Left colon (tissue), 2 donors: ENCODE data around the gene TMC5. TPM values are rescaled to one million over a fixed set of nuclear protein-coding genes. Genes with fewer than 3 reads are reported as not detected.
"Not testable (repeated sequence)": the region's sequence is repeated elsewhere in the genome, so short reads cannot be mapped to it uniquely, and the experiment has no call there.

ENCODE experiments used
- ATAC-seq: fragments of 200-7000 bp; cut with Tn5 transposase; one replicate; pipeline ENCODE4 v1.9.1; 2020; ENCODE audit warnings: mild to moderate bottlenecking, moderate library complexity
- DNase-seq, 2 donors: peaks; one replicate each; pipeline ENCODE4 v3.0.0-alpha.2; 2020
- intact Hi-C, 2 donors: fragments of 100-400 bp; cut with DNase I in 1 of 2; cut with micrococcal nuclease in 1 of 2; formaldehyde crosslinking; loops; one replicate each; pipeline versions ENCODE4 v1.11.2 to v1.14.0; 2022; cut with DNase I, micrococcal nuclease
- long read RNA-seq: library from polyadenylated mRNA; unstranded; transcript quantifications from one replicate; pipeline ENCODE4 v2.0.0, GENCODE V29; 2021
- total RNA-seq, 2 donors: library from RNA; stranded (reverse); fragmentation: NEBNext Ultra II Directional; extraction: Animal tissue kit (Norgen Biotek cat#: 25700); gene quantifications; one replicate each; pipeline ENCODE4 v1.2.1, GENCODE V29; 2021
- donor health status: DM: no; HTN: no; CAD: no.
- donor health status: DM: yes; HTN: yes; CAD: no.

TMC5 gene
- total RNA-seq, result 100 to 1,000 TPM in 1 of 2 donors, 10 to 100 TPM in 1; 91.2 to 225 TPM
- long read RNA-seq, full-length matches to known transcripts, result 17 of 141 reads
- long read RNA-seq, partial matches to known transcripts, result 97 of 141 reads
- long read RNA-seq, other reads (novel, unspliced or antisense), result 27 of 141 reads

DNA sequence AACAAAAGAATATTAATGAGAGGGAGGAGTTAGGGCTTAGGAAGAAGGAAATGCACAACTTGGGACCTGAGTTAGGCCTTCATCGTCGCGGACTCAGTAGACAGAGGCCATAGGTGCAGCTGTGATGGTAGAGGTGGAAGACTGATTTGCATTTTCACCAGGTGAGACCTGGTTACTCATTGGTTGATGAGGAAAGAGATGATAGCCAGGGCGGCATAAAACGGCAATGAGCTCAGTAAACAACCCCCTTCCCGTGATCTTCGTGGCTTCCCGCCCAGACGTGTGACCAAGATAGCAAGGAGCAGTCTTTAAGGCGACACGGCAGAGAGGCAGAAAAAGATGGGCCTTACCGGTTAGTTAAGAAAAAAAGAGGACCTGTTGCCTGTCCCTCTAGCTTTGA, at the start of gene TMC5:
Gene TMC5 (plus strand): TSS at position 244 of the 400 bp plus-strand sequence. CDS start 22,156 bp downstream, outside the sequence.
- ATAC-seq (peak; percentile 84), DNase-seq (peak; percentile 77 to 84)
- intact Hi-C loops, result no loop called here

DNA sequence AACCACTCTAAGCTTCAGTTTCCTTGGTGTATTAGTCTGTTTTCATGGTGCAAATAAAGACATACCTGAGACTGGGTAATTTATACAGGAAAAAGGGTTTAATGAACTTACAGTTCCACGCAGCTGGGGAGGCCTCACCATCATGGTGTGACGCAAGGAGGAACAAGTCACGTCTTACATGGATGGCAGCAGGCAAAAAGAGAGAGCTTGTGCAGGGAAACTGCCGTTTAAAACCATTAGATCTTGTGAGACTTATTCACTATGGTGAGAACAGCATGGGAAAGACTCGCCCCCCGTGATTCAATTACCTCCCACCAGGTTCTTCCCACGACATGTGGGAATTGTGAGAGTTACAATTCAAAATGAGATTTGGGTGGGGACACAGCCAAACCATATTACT, 45.1 kb upstream of the TMC5 start:
- not testable (repeated sequence) for ATAC-seq, DNase-seq
- intact Hi-C loops, result loop anchor here in 1 of 2 donors (10.0 kb wide), 1 partner anchor 288 kb away; no protein-coding TSS in a partner anchor

DNA sequence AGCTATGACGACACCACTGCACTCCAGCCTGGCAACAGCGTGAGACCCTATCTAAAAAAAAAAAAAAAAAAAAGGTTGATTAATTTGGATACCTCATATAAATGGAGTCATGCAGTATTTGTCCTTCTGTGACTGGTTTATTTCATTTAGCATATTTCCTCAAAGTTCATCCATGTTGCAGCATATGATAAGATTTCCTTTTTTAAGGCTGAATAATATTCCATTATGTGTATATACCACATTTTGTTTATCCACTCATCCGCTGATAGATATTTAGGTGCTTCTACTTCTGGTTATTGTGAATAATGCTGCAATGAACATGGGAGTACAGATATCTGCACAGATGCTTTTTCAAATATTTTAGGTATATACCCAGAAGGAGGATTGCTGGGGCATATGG, 43.3 kb upstream of the TMC5 start:
- DNase-seq (no peak), ATAC-seq (no peak)
- intact Hi-C loops, result loop anchor here (2.0 to 10.0 kb wide), 2 partner anchors 288 to 290 kb away; no protein-coding TSS in a partner anchor

DNA sequence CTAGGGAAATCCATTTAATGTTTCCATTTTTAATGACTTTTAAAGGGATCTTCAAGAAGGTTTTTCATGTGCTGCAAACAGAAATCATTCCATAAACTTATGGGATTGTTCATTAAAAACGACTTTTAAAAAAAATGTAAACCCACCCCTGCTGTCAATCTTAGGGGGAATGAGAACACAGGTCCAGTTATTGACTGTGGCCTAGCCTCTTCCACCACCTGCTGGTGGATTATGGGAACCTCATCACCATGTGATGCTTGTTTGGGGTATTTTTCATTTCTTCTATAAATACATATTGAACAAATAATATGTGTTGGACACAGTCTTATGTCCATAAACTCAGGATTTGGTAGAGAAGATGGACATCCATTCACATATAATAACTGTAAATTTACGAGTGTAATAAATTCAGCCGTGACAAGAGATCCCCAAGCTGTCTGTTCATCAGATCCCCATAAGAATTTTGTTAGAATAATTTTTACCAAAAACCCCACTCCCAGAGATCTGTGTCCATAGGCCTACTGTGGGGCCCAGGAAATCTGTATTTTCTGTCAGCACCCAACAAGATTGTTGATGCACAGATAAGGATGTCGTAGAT, 42.0 kb upstream of the TMC5 start:
- ATAC-seq, result peak; percentile 77
- intact Hi-C loops, result loop anchor here (2.0 to 10.0 kb wide), 2 partner anchors 289 to 291 kb away; no protein-coding TSS in a partner anchor
- DNase-seq, result peak in 1 of 2 donors; percentile 40

- no peak for ATAC-seq
- no peak for DNase-seq
- intact Hi-C loops, result loop anchor here in 1 of 2 donors (10.0 kb wide), 1 partner anchor 293 kb away; no protein-coding TSS in a partner anchor
Measured at GRCh38 chr16:19377864-19378263, 39.8 kb upstream of the TMC5 start.

- ATAC-seq (no peak), DNase-seq (no peak)
- intact Hi-C loops, result loop anchor here in 1 of 2 donors (10.0 kb wide), 1 partner anchor 294 kb away; no protein-coding TSS in a partner anchor
Measured at GRCh38 chr16:19378511-19378910, 39.2 kb upstream of the TMC5 start.

DNA sequence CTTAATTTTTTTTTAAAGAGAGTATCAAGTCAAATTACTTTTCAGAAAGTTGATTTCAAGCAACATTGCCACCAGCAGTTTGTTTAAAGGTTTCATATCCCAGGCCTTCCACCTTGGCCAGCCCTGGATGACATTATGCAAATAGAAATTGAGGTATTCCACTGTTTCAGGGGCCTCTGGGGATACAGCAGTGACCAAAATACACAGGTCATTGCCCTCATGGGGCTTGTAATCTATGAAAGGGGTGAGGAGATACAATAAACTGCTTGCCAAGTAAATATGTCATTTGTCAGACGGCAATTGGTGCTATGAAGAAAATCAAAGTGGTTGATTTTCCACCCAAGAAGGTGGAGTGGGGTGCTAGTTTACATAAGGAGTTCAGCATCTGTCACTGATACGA, 37.8 kb upstream of the TMC5 start:
- no peak for DNase-seq
- intact Hi-C loops, result loop anchor here (10.0 kb wide), 2 partner anchors 125 to 295 kb away; no protein-coding TSS in a partner anchor
- ATAC-seq, result no peak

DNA sequence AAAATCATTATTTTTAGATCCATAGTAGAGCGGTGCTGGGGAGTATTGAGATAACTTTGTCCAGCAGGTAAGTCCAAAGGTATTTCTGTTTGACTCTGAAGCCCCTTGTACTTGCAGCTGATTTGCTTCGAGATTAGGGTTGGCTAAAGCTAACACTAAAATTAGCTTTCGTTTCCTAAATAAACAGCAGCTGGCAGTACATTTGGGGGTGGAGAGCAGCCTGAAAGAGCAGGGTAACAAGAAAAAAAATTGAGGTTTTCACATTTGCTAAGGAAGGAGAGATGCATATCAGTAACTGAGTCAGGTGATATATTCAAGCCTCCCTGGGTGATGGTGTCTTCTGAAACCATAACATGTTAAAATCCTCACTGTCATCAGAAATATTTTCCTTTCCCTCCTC, 37.4 kb upstream of the TMC5 start:
- DNase-seq (no peak), ATAC-seq (no peak)
- intact Hi-C loops, result loop anchor here in 1 of 2 donors (10.0 kb wide), 1 partner anchor 124 kb away; no protein-coding TSS in a partner anchor

- intact Hi-C loops, result loop anchor here in 1 of 2 donors (10.0 kb wide), 1 partner anchor 123 kb away; no protein-coding TSS in a partner anchor
- ATAC-seq (peak; percentile 23), DNase-seq (no peak)
Measured at GRCh38 chr16:19382084-19382801, 35.4 kb upstream of the TMC5 start.

- ATAC-seq, result no peak
- DNase-seq, result no peak
- intact Hi-C loops, result loop anchor here in 1 of 2 donors (10.0 kb wide), 1 partner anchor 122 kb away; no protein-coding TSS in a partner anchor
Measured at GRCh38 chr16:19382887-19383816, 34.5 kb upstream of the TMC5 start.

DNA sequence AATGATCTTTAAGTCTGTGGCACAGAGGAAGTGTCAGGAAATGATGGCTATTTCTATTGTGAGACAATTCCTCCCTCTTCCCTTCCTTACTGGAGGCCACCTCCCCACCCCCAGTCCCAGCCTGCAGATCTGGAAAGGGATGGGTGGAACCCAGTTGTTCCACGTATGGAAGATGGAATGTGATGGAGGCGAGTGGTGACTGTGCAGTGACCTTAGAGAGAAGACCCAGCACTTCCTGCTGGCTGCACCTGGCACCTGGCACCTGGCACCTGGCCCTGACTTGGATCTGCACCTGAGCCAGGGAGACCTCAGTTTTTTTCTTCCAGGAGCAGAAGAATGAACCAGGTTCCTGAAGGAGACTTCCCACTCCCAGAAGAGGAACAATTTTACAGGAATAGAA, 33.0 kb upstream of the TMC5 start:
- ATAC-seq (peak; percentile 76), DNase-seq (peak; percentile 72 to 77)
- intact Hi-C loops, result loop anchor here in 1 of 2 donors (10.0 kb wide), 1 partner anchor 120 kb away; no protein-coding TSS in a partner anchor

DNA sequence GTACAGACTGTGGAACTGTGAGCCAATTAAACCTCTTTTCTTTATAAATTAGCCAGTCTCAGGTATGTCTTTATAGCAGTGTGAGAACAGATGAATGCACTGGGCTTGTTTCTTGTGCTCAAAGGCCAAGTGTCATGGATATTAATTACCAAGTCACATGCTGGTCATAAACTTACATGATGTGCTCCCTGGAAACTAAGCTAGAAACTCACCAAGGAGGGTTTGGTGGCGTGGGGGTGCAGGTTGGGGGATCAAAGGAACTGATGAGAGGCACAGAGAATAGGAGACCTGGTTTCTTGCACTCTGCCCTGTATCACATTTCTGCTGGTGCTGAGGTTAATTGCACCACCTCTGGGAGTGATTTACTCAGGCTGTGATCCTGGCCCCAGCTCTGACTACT, 31.2 kb upstream of the TMC5 start:
- no peak for ATAC-seq
- DNase-seq, result no peak
- intact Hi-C loops, result loop anchor here in 1 of 2 donors (10.0 kb wide), 1 partner anchor 118 kb away; no protein-coding TSS in a partner anchor

GRCh38 chr16:19389246-19389645, 28.4 kb upstream of the TMC5 start:
- DNase-seq (peak; percentile 82 to 90), ATAC-seq (peak; percentile 79)
- intact Hi-C loops, result loop anchor here in 1 of 2 donors (10.0 kb wide), 1 partner anchor 116 kb away; no protein-coding TSS in a partner anchor

GRCh38 chr16:19391185-19391776, 26.4 kb upstream of the TMC5 start:
- intact Hi-C loops, DNase-seq, ATAC-seq: not testable (repeated sequence)

DNA sequence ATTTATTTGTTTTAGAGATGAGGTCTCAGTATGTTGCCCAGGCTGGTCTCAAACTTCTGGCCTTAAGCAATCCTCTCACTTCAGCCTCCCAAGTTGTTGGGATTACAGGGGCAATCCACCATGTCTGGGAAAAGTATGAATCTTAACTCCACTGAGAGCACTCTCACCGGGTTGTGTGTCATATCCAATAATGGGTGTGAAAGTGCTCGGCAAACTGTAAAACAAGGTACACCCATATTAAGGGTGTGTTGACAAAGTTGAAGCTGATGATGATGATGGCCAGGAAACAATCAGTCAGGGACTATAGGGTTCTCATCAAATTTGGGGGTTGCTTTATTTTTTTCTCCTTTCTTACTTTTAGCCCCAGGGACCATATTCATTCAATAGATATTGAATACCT, 25.3 kb upstream of the TMC5 start:
- peak; percentile 36 for ATAC-seq
- no peak for DNase-seq
- intact Hi-C loops, result no loop called here

GRCh38 chr16:19393226-19394111, 24.2 kb upstream of the TMC5 start:
- intact Hi-C loops, result no loop called here
- ATAC-seq, result peak; percentile 30
- peak; percentile 47 to 74 for DNase-seq
